H1 (cell line): ENCODE measurements around the gene ANKRD29. TPM values are rescaled to one million over a fixed set of nuclear protein-coding genes. Genes with fewer than 3 reads are reported as not detected.
A peak's percentile ranks its signal among the peaks of the same experiment; 100 is the strongest.

Experiments used
- CTCF ChIA-PET: fragments of 300-600 bp; sonication (Branson Sonifier 250); formaldehyde crosslinking; loops from one replicate; lab custom pipeline; 2021; ENCODE audit not compliant: partially characterized antibody; lab: Charles Lee
- POLR2A ChIA-PET: fragments of 300-600 bp; sonication (Branson Sonifier 250); formaldehyde crosslinking; loops from one replicate; lab custom pipeline; 2021; ENCODE audit warnings: inconsistent platforms; ENCODE audit not compliant: partially characterized antibody; lab: Charles Lee
- DNase-seq, 2 experiments: peaks; one replicate each; pipeline versions ENCODE4 v3.0.0 to v3.0.0-alpha.2; 2010 to 2022; ENCODE audit warnings: low spot score in 2 of 2, low read depth in 1 of 2, mixed read lengths in 1 of 2
- FAIRE-seq: peaks from 2 replicates; lab custom pipeline; 2011; peaks lifted over from hg19 to GRCh38; lab: Jason Lieb, UNC
- H2AFZ ChIP-seq: 2 replicates; pipeline ENCODE4 v1.8.1; 2012; ENCODE audit warnings: low read length, inconsistent platforms
- H2AK5ac ChIP-seq: 2 replicates; pipeline ENCODE4 v1.6.1; 2013; ENCODE audit warnings: low read depth, low read length
- H2BK120ac ChIP-seq: replicated peaks from 2 replicates; pipeline ENCODE3; 2013; ENCODE audit warnings: low read depth, low read length, inconsistent platforms
- H2BK12ac ChIP-seq: 2 replicates; pipeline ENCODE4 v1.6.1; 2013; ENCODE audit warnings: low read depth, low read length
- H2BK15ac ChIP-seq: 2 replicates; pipeline ENCODE4 v1.6.1; 2013; ENCODE audit warnings: low read length
- H2BK20ac ChIP-seq: 2 replicates; pipeline ENCODE4 v1.6.1; 2013; ENCODE audit warnings: low read length
- H2BK5ac ChIP-seq: 2 replicates; pipeline ENCODE4 v1.6.1; 2013; ENCODE audit warnings: low read depth, low read length
- H3K14ac ChIP-seq: 2 replicates; pipeline ENCODE4 v1.6.1; 2013; ENCODE audit warnings: inconsistent platforms; ENCODE audit not compliant: insufficient read length
- H3K18ac ChIP-seq: 2 replicates; pipeline ENCODE4 v1.6.1; 2013; ENCODE audit warnings: low read length; ENCODE audit errors: extremely low read depth
- H3K23ac ChIP-seq: 2 replicates; pipeline ENCODE4 v1.6.1; 2013; ENCODE audit warnings: inconsistent platforms; ENCODE audit not compliant: insufficient read length
- H3K23me2 ChIP-seq: 2 replicates; pipeline ENCODE4 v1.6.1; 2013; ENCODE audit warnings: low read depth, low read length
- H3K27ac ChIP-seq: 2 replicates; pipeline ENCODE4 v1.6.1; 2011; ENCODE audit warnings: low read depth, low read length, inconsistent platforms
- H3K27me3 ChIP-seq, 4 experiments: replicated peaks in 1 of 4; 1 replicate in 1 of 4; 2 replicates in 3 of 4; pipeline versions ENCODE4 v1.6.1 to v1.8.1; 2011 to 2013; ENCODE audit warnings: low read length in 3 of 4, mild to moderate bottlenecking in 3 of 4, inconsistent platforms in 2 of 4, mixed read lengths in 2 of 4, moderate library complexity in 1 of 4; ENCODE audit not compliant: control insufficient read depth in 3 of 4, insufficient read depth in 3 of 4; ENCODE audit errors: extremely low read depth in 1 of 4
- H3K36me3 ChIP-seq, 4 experiments: 2 replicates each; pipeline versions ENCODE4 v1.6.1 to v1.8.1; 2011 to 2013; ENCODE audit warnings: mild to moderate bottlenecking in 4 of 4, low read length in 3 of 4, moderate library complexity in 2 of 4, control low read depth in 1 of 4, inconsistent platforms in 1 of 4; ENCODE audit not compliant: insufficient read depth in 4 of 4, control insufficient read depth in 2 of 4
- H3K4ac ChIP-seq: replicated peaks from 2 replicates; pipeline ENCODE3; 2013; ENCODE audit warnings: low read length, low read depth, mixed read lengths, inconsistent platforms; ENCODE audit not compliant: insufficient read length
- H3K4me1 ChIP-seq, 4 experiments: replicated peaks in 1 of 4; 1 replicate in 1 of 4; 2 replicates in 3 of 4; pipeline versions ENCODE4 v1.6.1 to v1.8.1; 2011 to 2013; ENCODE audit warnings: low read length in 3 of 4, inconsistent platforms in 2 of 4, mixed read lengths in 1 of 4; ENCODE audit not compliant: insufficient read depth in 4 of 4, control insufficient read depth in 3 of 4
- H3K4me2 ChIP-seq, 2 experiments: 2 replicates each; pipeline versions ENCODE4 v1.6.1 to v1.8.1; 2011 to 2013; ENCODE audit warnings: low read depth in 2 of 2, low read length in 2 of 2, control low read depth in 1 of 2, inconsistent platforms in 1 of 2, mild to moderate bottlenecking in 1 of 2; ENCODE audit not compliant: insufficient read depth in 1 of 2
- H3K4me3 ChIP-seq, 4 experiments: fragments of 200-600, 300-600 bp in 1 of 4; sonication (generic), shearing (Covaris generic), sonication (Bioruptor Twin) in 1 of 4; 2 replicates each; pipeline versions ENCODE4 v1.5.1 to v1.8.1; 2011 to 2016; ENCODE audit warnings: low read length in 4 of 4, low read depth in 3 of 4, control low read depth in 2 of 4, inconsistent platforms in 2 of 4, mild to moderate bottlenecking in 2 of 4, mixed read lengths in 1 of 4, moderate library complexity in 1 of 4; ENCODE audit not compliant: insufficient read depth in 2 of 4; ENCODE audit errors: extremely low read depth in 1 of 4
- H3K56ac ChIP-seq: replicated peaks from 2 replicates; pipeline ENCODE3; 2013; ENCODE audit warnings: low read depth, mild to moderate bottlenecking, mixed read lengths, low read length, inconsistent platforms; ENCODE audit not compliant: insufficient read length
- H3K79me1 ChIP-seq: 2 replicates; pipeline ENCODE4 v1.6.1; 2013; ENCODE audit warnings: low read depth, low read length, control low read depth
- H3K79me2 ChIP-seq, 2 experiments: 2 replicates each; pipeline versions ENCODE4 v1.6.1 to v1.8.1; 2012 to 2013; ENCODE audit warnings: low read length in 2 of 2, mild to moderate bottlenecking in 2 of 2, inconsistent platforms in 1 of 2; ENCODE audit not compliant: insufficient read depth in 2 of 2, control insufficient read depth in 1 of 2
- H3K9ac ChIP-seq, 4 experiments: replicated peaks in 1 of 4; 1 replicate in 1 of 4; 2 replicates in 3 of 4; pipeline versions ENCODE4 v1.6.1 to v1.8.1; 2011 to 2013; ENCODE audit warnings: low read depth in 3 of 4, low read length in 3 of 4, control low read depth in 2 of 4, mild to moderate bottlenecking in 2 of 4, moderate library complexity in 2 of 4, inconsistent platforms in 1 of 4; ENCODE audit errors: extremely low read depth in 1 of 4
- H3K9me3 ChIP-seq, 2 experiments: 2 replicates each; pipeline versions ENCODE4 v1.6.1 to v1.8.1; 2012 to 2013; ENCODE audit warnings: mild to moderate bottlenecking in 2 of 2, moderate library complexity in 2 of 2, control low read depth in 1 of 2, inconsistent platforms in 1 of 2, low read depth in 1 of 2, low read length in 1 of 2, mixed read lengths in 1 of 2; ENCODE audit not compliant: insufficient read depth in 2 of 2
- H4K20me1 ChIP-seq, 2 experiments: replicated peaks in 1 of 2; 2 replicates each; pipeline versions ENCODE3 to v1.8.1; 2011 to 2013; ENCODE audit warnings: inconsistent platforms in 2 of 2, low read length in 2 of 2, mild to moderate bottlenecking in 1 of 2; ENCODE audit not compliant: insufficient read depth in 2 of 2, control insufficient read depth in 1 of 2
- H4K5ac ChIP-seq: 2 replicates; pipeline ENCODE4 v1.6.1; 2013; ENCODE audit warnings: low read length, low read depth, mixed read lengths, inconsistent platforms; ENCODE audit not compliant: insufficient read length
- H4K8ac ChIP-seq: 2 replicates; pipeline ENCODE4 v1.8.0; 2013; ENCODE audit warnings: mild to moderate bottlenecking, moderate library complexity, low read length, inconsistent platforms; ENCODE audit not compliant: insufficient read depth; ENCODE audit errors: extremely low read depth
- H4K91ac ChIP-seq: replicated peaks from 2 replicates; pipeline ENCODE3; 2013; ENCODE audit warnings: low read length, mixed read lengths, inconsistent platforms; ENCODE audit not compliant: insufficient read length
- BCL11A ChIP-seq, 2 experiments: IDR thresholded peaks; one replicate each; pipeline ENCODE4 v1.6.1; 2011; ENCODE audit warnings: low read depth in 2 of 2, low read length in 2 of 2, mild to moderate bottlenecking in 2 of 2
- CTBP2 ChIP-seq: IDR thresholded peaks from 2 replicates; pipeline ENCODE4 v1.7.0; 2011; ENCODE audit warnings: borderline replicate concordance, mild to moderate bottlenecking, moderate library complexity, mixed read lengths, low read length; ENCODE audit not compliant: insufficient read depth, insufficient read length
- EZH2 ChIP-seq: fragments of 200-600 bp; sonication (generic); IDR thresholded peaks from 2 replicates; pipeline ENCODE4 v1.7.1; 2012; ENCODE audit warnings: low read depth, mild to moderate bottlenecking, moderate library complexity, low read length, inconsistent platforms; ENCODE audit not compliant: severe bottlenecking
- KDM4A ChIP-seq: IDR thresholded peaks from one replicate; pipeline ENCODE4 v1.7.1; 2012; ENCODE audit warnings: low read depth, mild to moderate bottlenecking, moderate library complexity, low read length, inconsistent platforms; ENCODE audit not compliant: severe bottlenecking
- MAX ChIP-seq: IDR thresholded peaks from 2 replicates; pipeline ENCODE4 v1.6.1; 2012; ENCODE audit warnings: inconsistent platforms
- TAF1 ChIP-seq: IDR thresholded peaks from 2 replicates; pipeline ENCODE4 v1.6.1; 2011; ENCODE audit warnings: mild to moderate bottlenecking, low read depth, low read length
- WGBS, 2 experiments: shearing (Covaris generic) in 1 of 2; methylation state at CpG; one replicate each; pipeline versions ENCODE4 v1.1.6 to v1.1.7; 2013 to 2015; ENCODE audit warnings: low lambda C conversion rate in 2 of 2, mixed read lengths in 2 of 2, inconsistent platforms in 1 of 2, low coverage in 1 of 2, missing lambda C conversion rate in 1 of 2; ENCODE audit not compliant: insufficient replicate concordance in 2 of 2, insufficient coverage in 1 of 2, insufficient read length in 1 of 2; ENCODE audit errors: extremely low coverage in 1 of 2, missing lambda C conversion rate in 1 of 2; 5-methylcytosine and 5-hydroxymethylcytosine counted together
- long read RNA-seq, 2 experiments: library from RNA in 1 of 2; library from capped mRNA in 1 of 2; stranded (forward); transcript quantifications; one replicate each; pipeline ENCODE4 v2.0.0, GENCODE V29; 2021; ENCODE audit warnings: inconsistent platforms in 1 of 2
- polyA minus RNA-seq, 3 experiments: library from RNA; depleted of rRNA, polyadenylated mRNA; stranded (reverse); fragments of >200 nt; gene quantifications; 1 replicate in 2 of 3; 2 replicates in 1 of 3; pipeline ENCODE4 v1.2.3, GENCODE V29; 2011
- polyA plus RNA-seq, 7 experiments: library from polyadenylated mRNA; depleted of rRNA in 3 of 7; stranded (reverse) in 5 of 7; unstranded in 2 of 7; fragments of >200 nt in 5 of 7; fragments of 200-250 nt in 2 of 7; gene quantifications; 1 replicate in 5 of 7; 2 replicates in 1 of 7; 4 replicates in 1 of 7; pipeline versions ENCODE4 v1.2.1 to v1.2.3, GENCODE V29; 2011 to 2013; ENCODE audit warnings: missing spikeins in 2 of 7, mixed read lengths in 2 of 7
- total RNA-seq: library from RNA; stranded (reverse); fragmentation: NEBNext Ultra II Directional; extraction: Animal tissue kit (Norgen Biotek cat#: 25700); gene quantifications from 2 replicates; pipeline ENCODE4 v1.2.1, GENCODE V29; 2021

Gene ANKRD29
- total RNA-seq (6.3 and 7.3 TPM in 2 replicates), polyA plus RNA-seq (2011; rRNA removed) (2.2 and 3.0 TPM in 2 replicates), polyA minus RNA-seq (2011; rRNA and poly(A)+ RNA removed) (4.3 TPM in 2 replicates)
- polyA plus RNA-seq (2011; cell fraction: cytosol; rRNA removed), result 4.0 TPM
- 5.4 TPM for polyA plus RNA-seq (2011; cell fraction: nucleus; rRNA removed)
- 4.6 to 6.9 TPM (median 6.2 TPM) in 4 replicates for polyA plus RNA-seq (2012, experiment 1 of 2)
- polyA plus RNA-seq (2012, experiment 2 of 2), result 5.4 TPM
- 11.0 TPM for polyA plus RNA-seq (2013, experiment 1 of 2)
- 10.2 TPM for polyA plus RNA-seq (2013, experiment 2 of 2)
- polyA minus RNA-seq (2011; cell fraction: cytosol; rRNA and poly(A)+ RNA removed), result 3.4 TPM
- 6.8 TPM for polyA minus RNA-seq (2011; cell fraction: nucleus; rRNA and poly(A)+ RNA removed)
- long read RNA-seq, experiment 1, partial matches to known transcripts, result 3 of 5 reads
- long read RNA-seq, experiment 1, other reads (novel, unspliced or antisense), result 0 of 5 reads
- long read RNA-seq, experiment 2, partial matches to known transcripts, result 0 of 7 reads
- long read RNA-seq, experiment 2, other reads (novel, unspliced or antisense), result 3 of 7 reads

- Histone ChIP-seq H3K9ac (peak within 1 kb of the TSS in 3 of 4 experiments; percentile 37 to 86 (median 52); a peak in 5 of 7 replicates), H3K36me3 (no peaks in the 10 kb centered on the region), H3K4me2 (peak within 1 kb of the TSS; percentile 96 to 100), H3K27me3 (peaks cover 0 to 8% (median 6%) of the 10 kb centered on the region in 4 experiments; a peak in 5 of 7 replicates), H2BK12ac (peak within 1 kb of the TSS; percentile 100), H2BK120ac (peak within 1 kb of the TSS; percentile 98), H4K20me1 (peaks cover 0 to 2% of the 10 kb centered on the region in 2 experiments), H3K4ac (peak within 1 kb of the TSS; percentile 96), H2BK20ac (peak within 1 kb of the TSS; percentile 75; the same call in 1 of the 2 replicates), H4K91ac (peak within 1 kb of the TSS; percentile 99), H3K27ac (no peak within 1 kb of the TSS), H3K18ac (peak within 1 kb of the TSS; percentile 76), H3K4me1 (peaks cover 0 to 13% (median 7%) of the 10 kb centered on the region in 4 experiments; a peak in 4 of 7 replicates), H2BK5ac (peak within 1 kb of the TSS; percentile 83; the same call in 1 of the 2 replicates), H3K79me1 (no peaks in the 10 kb centered on the region), H3K4me3 (peak within 1 kb of the TSS; percentile 48 to 84 (median 67)), H3K14ac (no peak within 1 kb of the TSS), H4K8ac (peak within 1 kb of the TSS; percentile 57), H3K23ac (no peak within 1 kb of the TSS), H2AFZ (peak within 1 kb of the TSS; percentile 99), H2BK15ac (peak within 1 kb of the TSS; percentile 21; the same call in 1 of the 2 replicates), H3K56ac (peak within 1 kb of the TSS; percentile 51), H4K5ac (peak within 1 kb of the TSS; percentile 75), H3K79me2 (no peaks in the 10 kb centered on the region), H3K23me2 (peaks cover 10% of the 10 kb centered on the region), H2AK5ac (peak within 1 kb of the TSS; percentile 65; the same call in 1 of the 2 replicates), H3K9me3 (no peaks in the 10 kb centered on the region)
- 5% methylated on average over 54 of the region's 86 CpGs; no CpG with 5 or more reads in 1 of the 2 experiments for WGBS, 2 experiments
- ChIA-PET CTCF (interaction anchor here (1.0 kb wide), 1 partner anchor 40 kb away, joined by 4 read pairs; no protein-coding TSS in a partner anchor), POLR2A (interaction anchor here (0.6 kb wide), 3 partner anchors 14 to 155 kb away, joined by 3 read pairs; no protein-coding TSS in a partner anchor)
- DNase-seq, result peak in 1 of 2 experiments; percentile 73
- no peak for FAIRE-seq
- TF ChIP-seq BCL11A (IDR thresholded peaks at IDR 0.05; ENCODE audit: low read depth in 2 of 2, low read length in 2 of 2) (no peak), EZH2 (no peak), CTBP2 (no peak), MAX (peak; percentile 5), KDM4A (no peak), TAF1 (0 out of 2 replicates have a peak, but pooled peaks have one; percentile 25)
These were observed at the start of gene ANKRD29 for GRCh38 chr18:23662309-23663263. Gene ANKRD29 (minus strand): TSS chr18:23662911. CDS start chr18:23662730, 181 bp downstream.
